Transverse colon (tissue), 4 donors: Measurements from ENCODE around the gene LAMA3. TPM values are rescaled to one million over a fixed set of nuclear protein-coding genes. Genes with fewer than 3 reads are reported as not detected.

Source experiments
- DNase-seq: peaks from one replicate; pipeline ENCODE4 v3.0.0-alpha.2; 2019
- H3K27ac ChIP-seq, 4 donors: fragments of 200-600 bp; sonication (generic); 2 replicates each; pipeline ENCODE4 v1.5.1; 2016 to 2018; ENCODE audit warnings: inconsistent platforms in 4 of 4
- H3K27me3 ChIP-seq: fragments of 200-600 bp; sonication (generic); 2 replicates; pipeline ENCODE4 v1.5.1; 2017; ENCODE audit warnings: inconsistent platforms
- H3K36me3 ChIP-seq, 4 donors: fragments of 200-600 bp; sonication (generic); 2 replicates each; pipeline ENCODE4 v1.5.1; 2017 to 2019; ENCODE audit warnings: inconsistent platforms in 4 of 4
- H3K4me1 ChIP-seq, 4 donors: fragments of 200-600 bp; sonication (generic); 2 replicates each; pipeline ENCODE4 v1.5.1; 2017 to 2020; ENCODE audit warnings: inconsistent platforms in 4 of 4
- H3K4me3 ChIP-seq, 4 donors: fragments of 200-600 bp; sonication (generic); 1 replicate in 1 of 4; 2 replicates in 3 of 4; pipeline versions ENCODE4 v1.5.1 to v1.6.1; 2017 to 2019; ENCODE audit warnings: inconsistent platforms in 4 of 4
- H3K9me3 ChIP-seq, 2 donors: fragments of 200-600 bp; sonication (generic); 2 replicates each; pipeline ENCODE4 v1.5.1; 2017 to 2019; ENCODE audit warnings: inconsistent platforms in 2 of 2
- EP300 ChIP-seq: sonication (generic); formaldehyde crosslinking; IDR thresholded peaks from one replicate; pipeline ENCODE4 v1.6.1; 2017; ENCODE audit warnings: antibody characterized with exemption, low read depth
- POLR2A ChIP-seq: fragments of 450-650 bp; IDR thresholded peaks from one replicate; pipeline ENCODE4 v1.6.1; 2016; ENCODE audit warnings: antibody characterized with exemption, mild to moderate bottlenecking, moderate library complexity
- POLR2AphosphoS5 ChIP-seq, 3 donors: sonication (generic); formaldehyde crosslinking; IDR thresholded peaks; one replicate each; pipeline ENCODE4 v1.6.1; 2016; ENCODE audit warnings: antibody characterized with exemption in 3 of 3
- WGBS, 2 donors: methylation state at CpG; one replicate each; pipeline ENCODE4 v1.1.5; 2018; ENCODE audit warnings: low coverage in 1 of 2; 5-methylcytosine and 5-hydroxymethylcytosine counted together
- in situ Hi-C, 4 donors: fragments of 200-750 bp; cut with MboI; loops; one replicate each; pipeline versions ENCODE4 v1.15.0 to v1.15.1; 2017; ENCODE audit warnings: low sequenced_read_pairs in 3 of 4, low pct_ligation_motif_present in 1 of 4, low pct_unique_long_range_greater_than_20kb in 1 of 4
- intact Hi-C: fragments of 100-400 bp; cut with DNase I; formaldehyde crosslinking; loops from one replicate; pipeline ENCODE4 v1.15.1; 2023; ENCODE audit warnings: low total_unique reads
- total RNA-seq, 4 donors: library from RNA; depleted of rRNA; stranded (reverse); fragments of >200 nt; gene quantifications; one replicate each; pipeline ENCODE4 v1.1.0, GENCODE V29; 2016
- TF ChIP-seq, protein P1 (sequence below), 5 experiments: fragments of 200-600 bp in 3 of 5; fragments of 450-650 bp in 2 of 5; sonication (generic) in 3 of 5; IDR thresholded peaks; 1 replicate in 2 of 5; 2 replicates in 3 of 5; pipeline ENCODE4 v1.5.1; 2016 to 2017; ENCODE audit warnings: antibody characterized with exemption in 5 of 5, inconsistent platforms in 3 of 5, mild to moderate bottlenecking in 2 of 5, moderate library complexity in 1 of 5

Gene LAMA3
- total RNA-seq, 4 donors from 2014 or later: 17.5 to 71.8 (median 47.4) TPM

DNA sequence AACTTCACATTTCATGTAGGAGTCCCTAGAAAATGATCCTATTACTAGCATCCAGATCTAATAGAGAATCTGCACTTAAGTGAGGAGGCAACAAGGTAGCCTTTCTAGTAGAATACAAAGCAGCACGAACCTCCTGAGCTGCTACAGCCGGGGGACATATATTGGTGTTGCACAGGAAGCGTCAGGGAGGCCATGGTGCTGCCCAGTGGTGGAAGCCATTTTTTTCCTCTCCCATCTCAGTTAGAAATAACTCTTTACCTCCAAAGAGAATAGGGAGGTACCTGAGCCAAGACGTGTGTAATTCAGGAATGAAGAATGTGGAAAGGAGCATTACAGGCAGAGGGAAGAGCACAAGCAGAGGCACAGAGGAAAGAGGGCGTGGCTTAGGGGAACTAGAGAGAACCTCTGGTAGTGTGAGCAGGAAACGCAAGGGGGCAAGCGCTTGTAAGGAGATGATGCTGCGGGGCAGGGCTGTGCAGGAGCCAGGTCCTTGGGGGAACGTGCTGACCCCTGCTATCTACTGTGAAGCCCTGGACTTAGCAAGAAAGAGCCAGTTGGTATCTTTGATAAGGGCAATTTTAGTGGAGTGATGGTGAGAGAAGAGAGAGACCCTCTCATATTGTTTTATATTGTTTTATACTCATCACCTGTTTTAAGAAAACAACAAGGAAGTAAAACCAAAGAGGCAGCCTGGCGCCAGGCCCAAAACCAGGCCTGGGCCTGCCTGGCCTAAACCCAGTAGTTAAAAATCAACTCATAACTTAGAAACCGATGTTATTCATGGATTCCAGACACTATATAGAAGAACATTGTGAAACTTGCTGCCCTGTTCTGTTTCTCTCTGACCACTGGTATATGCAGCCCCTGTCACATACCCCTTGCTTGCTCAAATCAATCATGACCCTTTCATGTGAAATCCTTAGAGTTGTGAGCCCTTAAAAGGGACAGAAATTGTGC, 275.3 kb downstream of the LAMA3 start:
- no peaks in the 10 kb centered on the region for H3K9me3 ChIP-seq
- in situ Hi-C loops (no loop called here), intact Hi-C loops (no loop called here)
- TF ChIP-seq POLR2AphosphoS5 (IDR thresholded peaks at IDR 0.05): no peak
- TF ChIP-seq, protein P1, sequence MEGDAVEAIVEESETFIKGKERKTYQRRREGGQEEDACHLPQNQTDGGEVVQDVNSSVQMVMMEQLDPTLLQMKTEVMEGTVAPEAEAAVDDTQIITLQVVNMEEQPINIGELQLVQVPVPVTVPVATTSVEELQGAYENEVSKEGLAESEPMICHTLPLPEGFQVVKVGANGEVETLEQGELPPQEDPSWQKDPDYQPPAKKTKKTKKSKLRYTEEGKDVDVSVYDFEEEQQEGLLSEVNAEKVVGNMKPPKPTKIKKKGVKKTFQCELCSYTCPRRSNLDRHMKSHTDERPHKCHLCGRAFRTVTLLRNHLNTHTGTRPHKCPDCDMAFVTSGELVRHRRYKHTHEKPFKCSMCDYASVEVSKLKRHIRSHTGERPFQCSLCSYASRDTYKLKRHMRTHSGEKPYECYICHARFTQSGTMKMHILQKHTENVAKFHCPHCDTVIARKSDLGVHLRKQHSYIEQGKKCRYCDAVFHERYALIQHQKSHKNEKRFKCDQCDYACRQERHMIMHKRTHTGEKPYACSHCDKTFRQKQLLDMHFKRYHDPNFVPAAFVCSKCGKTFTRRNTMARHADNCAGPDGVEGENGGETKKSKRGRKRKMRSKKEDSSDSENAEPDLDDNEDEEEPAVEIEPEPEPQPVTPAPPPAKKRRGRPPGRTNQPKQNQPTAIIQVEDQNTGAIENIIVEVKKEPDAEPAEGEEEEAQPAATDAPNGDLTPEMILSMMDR (IDR thresholded peaks at IDR 0.05): peak in 4 of 5 experiments; percentile 13 to 56 (median 28)
- 53 to 59% methylated on average over 7 to 11 of the region's 11 CpGs for WGBS, 2 donors
- peak; percentile 52 for DNase-seq
- peaks cover 7 to 27% (median 18%) of the 10 kb centered on the region in 4 donors for H3K4me1 ChIP-seq
- no peaks in the 10 kb centered on the region for H3K27me3 ChIP-seq
- no peak overlapping the region for H3K4me3 ChIP-seq
- H3K27ac ChIP-seq: peak overlapping the region; percentile 50 to 73 (median 58)
- no peaks in the 10 kb centered on the region for H3K36me3 ChIP-seq

DNA sequence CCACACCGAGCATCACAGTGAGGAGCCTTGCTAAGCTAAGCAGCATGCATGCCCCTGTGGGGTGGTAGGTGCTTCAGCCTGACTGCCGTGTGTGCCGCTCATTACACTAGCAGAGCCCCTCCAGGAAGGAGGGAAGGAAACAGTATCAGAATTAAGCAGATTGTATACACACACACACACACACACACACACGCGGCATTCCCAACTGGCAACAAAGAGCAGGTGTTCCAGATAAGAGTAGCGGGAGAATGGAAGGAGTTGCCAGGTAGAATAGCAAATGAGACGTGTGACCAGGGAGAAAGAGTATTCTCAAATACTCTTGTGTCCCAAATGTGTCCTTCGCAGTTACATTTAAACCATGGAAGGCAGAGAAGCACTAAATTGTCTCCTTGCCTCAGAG, 277.7 kb downstream of the LAMA3 start:
- intact Hi-C loops: no loop called here
- H3K9me3 ChIP-seq: no peaks in the 10 kb centered on the region
- no peaks in the 10 kb centered on the region for H3K27me3 ChIP-seq
- H3K4me1 ChIP-seq: peaks cover 7 to 27% (median 18%) of the 10 kb centered on the region in 4 donors
- no peak for DNase-seq
- no peak for TF ChIP-seq POLR2AphosphoS5 (IDR thresholded peaks at IDR 0.05)
- no peak for TF ChIP-seq POLR2A
- TF ChIP-seq, protein P1 (IDR thresholded peaks at IDR 0.05): no peak
- no peak for TF ChIP-seq EP300
- H3K36me3 ChIP-seq: no peaks in the 10 kb centered on the region
- H3K27ac ChIP-seq: no peak overlapping the region
- no peak overlapping the region for H3K4me3 ChIP-seq
- in situ Hi-C loops: no loop called here
- 61 to 65% methylated on average over 3 to 8 of the region's 8 CpGs for WGBS, 2 donors

DNA sequence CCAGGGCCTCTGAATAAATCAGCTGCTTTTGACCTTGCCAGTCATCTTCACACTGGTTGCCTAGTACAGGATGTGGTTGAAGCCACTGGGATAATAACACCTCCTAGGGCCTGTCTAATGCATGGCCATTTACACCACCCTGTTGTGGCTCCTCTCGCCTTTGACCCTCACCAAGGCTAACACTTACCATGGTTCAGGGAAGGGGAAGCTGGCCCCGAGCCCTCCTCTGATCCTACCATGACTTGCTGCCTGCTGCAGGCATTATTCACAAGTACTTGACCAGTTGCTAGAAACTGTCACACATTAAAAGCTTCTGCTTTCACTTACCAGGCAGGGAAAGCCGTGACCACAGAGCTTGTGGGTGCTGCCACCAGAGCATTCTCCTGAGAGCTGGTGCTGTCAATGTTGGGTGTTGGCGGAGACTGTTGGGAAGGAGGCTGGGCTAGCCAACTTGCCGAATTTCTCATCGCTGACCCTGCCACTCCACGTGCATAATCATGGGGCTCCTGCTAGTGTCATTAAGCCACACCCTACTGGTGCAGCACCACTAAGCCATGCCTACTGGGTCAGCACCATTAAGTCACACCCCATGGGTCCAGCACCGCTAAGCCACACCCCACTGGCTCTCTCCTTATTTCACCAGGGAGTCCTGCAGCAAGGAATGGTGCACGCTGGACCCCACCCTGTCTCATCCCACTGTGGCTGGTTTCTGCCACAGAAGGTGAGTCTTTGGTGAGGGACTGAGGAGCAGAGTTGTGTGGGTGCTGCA, 278.3 kb downstream of the LAMA3 start:
- Histone ChIP-seq H3K4me1 (peaks cover 7 to 27% (median 18%) of the 10 kb centered on the region in 4 donors), H3K4me3 (no peak overlapping the region), H3K36me3 (no peaks in the 10 kb centered on the region), H3K27me3 (no peaks in the 10 kb centered on the region), H3K27ac (no peak overlapping the region), H3K9me3 (no peaks in the 10 kb centered on the region)
- WGBS, 2 donors: 67 to 90% methylated on average over 2 to 9 of the region's 9 CpGs
- no peak for DNase-seq
- intact Hi-C loops: no loop called here
- TF ChIP-seq, protein P1 (IDR thresholded peaks at IDR 0.05): no peak
- TF ChIP-seq POLR2AphosphoS5 (IDR thresholded peaks at IDR 0.05) (no peak), EP300 (no peak), POLR2A (no peak)
- in situ Hi-C loops: no loop called here
